ACHN (cell line): ENCODE measurements around the gene PXDN.

ENCODE experiments used
- DNase-seq: peaks from one replicate; pipeline ENCODE4 v3.0.0-alpha.2; 2015
- in situ Hi-C: cut with HindIII; loops from 2 replicates; pipeline ENCODE4 v1.10.0; 2017; ENCODE audit warnings: low sequenced_read_pairs, low pct_ligation_motif_present, low pct_unique_long_range_greater_than_20kb

The PXDN gene

GRCh38 chr2:1747065-1747941 is 3.0 kb upstream of the PXDN start:
- in situ Hi-C loops = loop anchor here (25.0 kb wide), 1 partner anchor 160 kb away; no protein-coding TSS in a partner anchor
- DNase-seq = no peak

GRCh38 chr2:1746174-1747064 is 2.1 kb upstream of the PXDN start:
- in situ Hi-C loops = loop anchor here (25.0 kb wide), 1 partner anchor 159 kb away; no protein-coding TSS in a partner anchor
- no peak for DNase-seq

GRCh38 chr2:1745171-1746023 is 1.1 kb upstream of the PXDN start:
- in situ Hi-C loops = loop anchor here (25.0 kb wide), 1 partner anchor 158 kb away; no protein-coding TSS in a partner anchor
- DNase-seq = no peak

- DNase-seq = peak; percentile 53
- in situ Hi-C loops = loop anchor here (25.0 kb wide), 1 partner anchor 157 kb away; no protein-coding TSS in a partner anchor
These were observed 217 bp downstream of the PXDN start for GRCh38 chr2:1744151-1744445.

GRCh38 chr2:1743396-1744150 is 742 bp downstream of the PXDN start:
- in situ Hi-C loops = loop anchor here (25.0 kb wide), 1 partner anchor 156 kb away; no protein-coding TSS in a partner anchor
- peak; percentile 46 for DNase-seq

- peak; percentile 94 for DNase-seq
These were observed 1.5 kb downstream of the PXDN start for GRCh38 chr2:1742681-1743395.

GRCh38 chr2:1742301-1742680 is 2.0 kb downstream of the PXDN start:
- DNase-seq = no peak
- in situ Hi-C loops = loop anchor here (25.0 kb wide), 1 partner anchor 155 kb away; no protein-coding TSS in a partner anchor

More at GRCh38 chr2:1742681-1743395, 1.5 kb downstream of the PXDN start:
- in situ Hi-C loops = loop anchor here (25.0 kb wide), 1 partner anchor 156 kb away; no protein-coding TSS in a partner anchor

- in situ Hi-C loops = loop anchor here (25.0 kb wide), 1 partner anchor 155 kb away; no protein-coding TSS in a partner anchor
- no peak for DNase-seq
These were observed 2.5 kb downstream of the PXDN start for GRCh38 chr2:1741851-1742250.

GRCh38 chr2:1740716-1741589 is 3.4 kb downstream of the PXDN start:
- in situ Hi-C loops = loop anchor here (25.0 kb wide), 1 partner anchor 154 kb away; no protein-coding TSS in a partner anchor
- no peak for DNase-seq

GRCh38 chr2:1739961-1740715 is 4.2 kb downstream of the PXDN start:
- no peak for DNase-seq
- in situ Hi-C loops = loop anchor here (25.0 kb wide), 1 partner anchor 153 kb away; no protein-coding TSS in a partner anchor

- DNase-seq = no peak
- in situ Hi-C loops = loop anchor here (25.0 kb wide), 1 partner anchor 152 kb away; no protein-coding TSS in a partner anchor
These were observed 4.9 kb downstream of the PXDN start for GRCh38 chr2:1739322-1739957.

- DNase-seq = no peak
- in situ Hi-C loops = loop anchor here (25.0 kb wide), 1 partner anchor 151 kb away; no protein-coding TSS in a partner anchor
These were observed 5.5 kb downstream of the PXDN start for GRCh38 chr2:1738646-1739302.

- in situ Hi-C loops = loop anchor here (25.0 kb wide), 1 partner anchor 151 kb away; no protein-coding TSS in a partner anchor
- no peak for DNase-seq
These were observed 6.2 kb downstream of the PXDN start for GRCh38 chr2:1738163-1738562.

GRCh38 chr2:1736997-1737480 is 7.3 kb downstream of the PXDN start:
- in situ Hi-C loops = loop anchor here (25.0 kb wide), 1 partner anchor 150 kb away; no protein-coding TSS in a partner anchor
- DNase-seq = no peak
